Hepatocyte (in vitro differentiated cells): ENCODE measurements around the gene WIZ.

Experiments
- EZH2 ChIP-seq: fragments of 200-600 bp; sonication (generic); IDR thresholded peaks from 2 replicates; pipeline ENCODE4 v1.6.1; 2016; ENCODE audit warnings: antibody characterized with exemption, mild to moderate bottlenecking, borderline replicate concordance
- EZH2phosphoT487 ChIP-seq: fragments of 200-600 bp; sonication (generic); IDR thresholded peaks from one replicate; pipeline ENCODE4 v1.6.1; 2018; ENCODE audit warnings: antibody characterized with exemption, mild to moderate bottlenecking, low read depth, moderate library complexity; ENCODE audit not compliant: unreplicated experiment, severe bottlenecking
- TF ChIP-seq, protein P1 (sequence below): fragments of 200-600 bp; sonication (generic); IDR thresholded peaks from 2 replicates; pipeline ENCODE4 v1.5.1; 2016; ENCODE audit warnings: antibody characterized with exemption, mild to moderate bottlenecking; ENCODE audit not compliant: poor library complexity

DNA sequence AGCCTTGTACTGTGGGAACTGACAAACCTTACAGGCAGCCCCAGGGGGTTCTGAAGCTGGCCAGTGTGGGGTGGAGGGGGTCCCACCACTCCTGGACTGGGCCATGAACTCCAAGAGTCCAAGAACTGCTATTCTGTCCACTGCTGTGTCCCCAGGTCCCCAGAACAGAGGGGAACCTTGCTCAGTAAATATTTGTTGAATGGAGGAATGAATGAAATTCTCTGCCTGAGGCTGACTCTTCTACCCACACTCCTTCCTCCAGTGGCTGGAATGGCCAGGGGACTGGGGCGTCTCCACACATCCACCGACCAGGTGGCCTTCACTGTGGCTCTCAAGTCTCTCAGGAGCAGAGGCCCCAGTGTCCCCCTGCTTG is 11.6 kb downstream of the WIZ start:
- TF ChIP-seq, protein P1, sequence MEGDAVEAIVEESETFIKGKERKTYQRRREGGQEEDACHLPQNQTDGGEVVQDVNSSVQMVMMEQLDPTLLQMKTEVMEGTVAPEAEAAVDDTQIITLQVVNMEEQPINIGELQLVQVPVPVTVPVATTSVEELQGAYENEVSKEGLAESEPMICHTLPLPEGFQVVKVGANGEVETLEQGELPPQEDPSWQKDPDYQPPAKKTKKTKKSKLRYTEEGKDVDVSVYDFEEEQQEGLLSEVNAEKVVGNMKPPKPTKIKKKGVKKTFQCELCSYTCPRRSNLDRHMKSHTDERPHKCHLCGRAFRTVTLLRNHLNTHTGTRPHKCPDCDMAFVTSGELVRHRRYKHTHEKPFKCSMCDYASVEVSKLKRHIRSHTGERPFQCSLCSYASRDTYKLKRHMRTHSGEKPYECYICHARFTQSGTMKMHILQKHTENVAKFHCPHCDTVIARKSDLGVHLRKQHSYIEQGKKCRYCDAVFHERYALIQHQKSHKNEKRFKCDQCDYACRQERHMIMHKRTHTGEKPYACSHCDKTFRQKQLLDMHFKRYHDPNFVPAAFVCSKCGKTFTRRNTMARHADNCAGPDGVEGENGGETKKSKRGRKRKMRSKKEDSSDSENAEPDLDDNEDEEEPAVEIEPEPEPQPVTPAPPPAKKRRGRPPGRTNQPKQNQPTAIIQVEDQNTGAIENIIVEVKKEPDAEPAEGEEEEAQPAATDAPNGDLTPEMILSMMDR: no peak
- TF ChIP-seq EZH2: no peak
- TF ChIP-seq EZH2phosphoT487: no peak
